Posterior cingulate gyrus (tissue), 11 donors: ENCODE data around the gene HINT3.
A peak's percentile ranks its signal among the peaks of the same experiment; 100 is the strongest.
"Not testable (repeated sequence)": the region's sequence is repeated elsewhere in the genome, so short reads cannot be mapped to it uniquely, and the experiment has no call there.

Experiments
- DNase-seq, 10 donors: peaks; one replicate each; pipeline versions ENCODE4 v3.0.0 to v3.0.0-alpha.2; 2020 to 2021; ENCODE audit warnings: mixed read lengths in 3 of 10
- intact Hi-C: fragments of 100-400 bp; cut with DNase I; formaldehyde crosslinking; loops from one replicate; pipeline ENCODE4 v1.15.1; 2023

HINT3 gene

DNA sequence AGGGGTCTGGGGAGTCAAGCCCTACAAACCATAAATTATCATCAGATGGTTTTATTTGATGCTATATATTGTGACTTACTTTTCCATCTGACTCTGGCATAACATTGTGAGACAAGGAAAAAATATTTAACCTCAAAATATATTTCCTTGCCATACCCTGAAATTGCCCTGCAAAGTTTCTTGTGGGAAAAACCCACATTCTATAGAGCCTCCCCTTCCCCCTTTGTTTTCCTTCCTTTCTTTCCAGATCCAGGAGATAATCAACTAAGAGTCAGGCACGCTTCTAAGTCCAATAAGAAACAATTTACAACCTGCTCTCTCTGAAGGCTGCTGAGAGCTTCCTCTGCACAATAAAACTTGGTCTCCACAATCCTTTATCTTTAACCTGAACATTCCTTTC is 17.5 kb upstream of the HINT3 start:
- DNase-seq: no peak
- intact Hi-C loops: no loop called here

DNA sequence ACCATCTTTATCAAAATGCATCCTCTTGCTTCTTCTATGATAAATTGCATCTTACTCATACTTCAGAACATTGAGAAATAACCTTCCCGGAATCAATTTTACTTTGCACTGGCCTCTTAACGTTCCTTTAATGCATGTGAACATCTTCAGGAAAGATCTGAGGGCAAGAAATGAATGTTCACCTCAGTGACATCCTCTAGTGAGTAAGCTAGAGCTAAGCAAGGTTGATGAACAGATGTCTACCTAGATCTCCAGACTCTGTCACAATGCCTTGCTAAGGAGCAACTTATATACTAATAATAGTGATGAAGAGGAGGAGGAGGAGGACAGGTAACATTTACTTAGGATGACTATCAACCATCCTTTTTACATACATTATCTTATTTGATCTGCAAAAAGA is 16.8 kb upstream of the HINT3 start:
- DNase-seq: no peak
- intact Hi-C loops: no loop called here

DNA sequence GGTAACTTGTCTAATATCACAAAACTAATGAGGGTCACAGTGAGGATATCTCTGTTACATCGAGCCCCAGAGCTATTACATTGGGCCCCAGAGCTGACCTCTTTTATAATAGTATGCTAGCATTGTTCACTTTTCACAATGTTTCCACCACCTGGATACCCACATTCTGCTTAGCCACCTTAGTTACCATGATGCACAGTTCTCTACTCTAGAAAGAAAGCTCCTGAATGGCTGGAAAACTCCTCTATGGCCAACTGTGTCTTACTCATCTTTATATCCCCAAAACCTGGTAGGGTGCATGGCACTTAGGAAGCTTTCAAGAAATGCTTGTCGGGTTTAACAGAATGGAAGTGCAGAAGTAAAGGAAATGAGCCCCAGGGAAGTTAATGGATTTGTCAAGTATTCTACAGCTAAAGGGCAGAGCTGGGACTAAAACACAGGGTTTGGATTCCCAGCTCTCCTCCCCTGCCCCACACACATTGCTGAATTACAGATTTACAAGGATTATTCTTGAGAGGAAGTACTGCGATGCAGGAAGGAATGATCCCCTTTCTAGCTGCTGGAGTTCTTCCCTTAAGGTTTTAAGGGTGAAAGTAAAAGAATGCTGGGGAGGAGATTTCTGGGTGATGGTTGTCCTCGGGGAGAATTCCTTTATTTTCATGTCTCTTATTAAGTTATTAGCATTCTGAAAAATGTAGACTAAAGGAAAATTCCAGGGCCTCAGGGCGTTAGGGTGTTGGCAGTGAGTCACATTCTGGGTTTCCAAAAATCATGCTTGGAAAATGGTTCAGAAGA is 16.1 kb upstream of the HINT3 start:
- no peak for DNase-seq
- intact Hi-C loops: no loop called here

DNA sequence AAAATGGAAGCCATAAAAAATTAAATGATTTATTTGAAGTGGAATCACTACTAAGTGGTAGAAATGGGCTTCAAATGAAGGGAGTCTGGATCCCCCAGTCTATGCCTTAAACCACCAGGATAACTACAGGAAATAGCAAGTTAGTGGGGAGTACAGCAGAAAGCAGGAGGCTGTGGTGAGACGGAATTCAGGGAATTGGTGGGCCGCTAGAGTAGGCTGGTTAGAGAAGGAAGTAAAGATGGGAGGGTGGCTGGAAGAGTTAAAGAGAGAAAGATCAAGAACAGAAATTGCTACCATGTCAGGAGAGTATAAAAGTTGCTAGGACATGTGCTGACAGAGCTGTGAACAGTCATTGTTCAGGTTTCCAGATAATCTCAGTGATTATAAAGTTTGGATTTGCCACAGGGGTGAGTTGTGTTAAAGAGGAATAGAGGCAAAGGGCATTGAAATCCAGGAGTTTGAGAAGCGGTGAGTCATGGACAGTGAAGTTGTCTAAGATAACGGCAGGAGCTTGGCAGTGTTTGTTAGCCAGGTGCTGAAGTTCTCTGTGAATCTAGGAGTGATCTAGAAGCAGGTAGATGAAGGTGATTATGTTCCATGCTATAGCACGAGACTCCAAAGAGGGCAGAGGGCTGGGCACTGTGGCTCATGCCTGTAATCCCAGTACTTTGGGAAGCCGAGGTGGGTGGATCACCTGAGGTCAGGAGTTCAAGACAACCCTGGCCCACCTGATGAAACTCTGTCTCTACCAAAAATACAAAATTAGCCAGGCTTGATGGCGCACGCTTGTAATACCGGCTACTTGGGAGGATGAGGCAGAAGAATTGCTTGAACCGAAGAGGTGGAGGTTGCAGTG is 13.7 kb upstream of the HINT3 start:
- DNase-seq: no peak
- intact Hi-C loops: no loop called here

DNA sequence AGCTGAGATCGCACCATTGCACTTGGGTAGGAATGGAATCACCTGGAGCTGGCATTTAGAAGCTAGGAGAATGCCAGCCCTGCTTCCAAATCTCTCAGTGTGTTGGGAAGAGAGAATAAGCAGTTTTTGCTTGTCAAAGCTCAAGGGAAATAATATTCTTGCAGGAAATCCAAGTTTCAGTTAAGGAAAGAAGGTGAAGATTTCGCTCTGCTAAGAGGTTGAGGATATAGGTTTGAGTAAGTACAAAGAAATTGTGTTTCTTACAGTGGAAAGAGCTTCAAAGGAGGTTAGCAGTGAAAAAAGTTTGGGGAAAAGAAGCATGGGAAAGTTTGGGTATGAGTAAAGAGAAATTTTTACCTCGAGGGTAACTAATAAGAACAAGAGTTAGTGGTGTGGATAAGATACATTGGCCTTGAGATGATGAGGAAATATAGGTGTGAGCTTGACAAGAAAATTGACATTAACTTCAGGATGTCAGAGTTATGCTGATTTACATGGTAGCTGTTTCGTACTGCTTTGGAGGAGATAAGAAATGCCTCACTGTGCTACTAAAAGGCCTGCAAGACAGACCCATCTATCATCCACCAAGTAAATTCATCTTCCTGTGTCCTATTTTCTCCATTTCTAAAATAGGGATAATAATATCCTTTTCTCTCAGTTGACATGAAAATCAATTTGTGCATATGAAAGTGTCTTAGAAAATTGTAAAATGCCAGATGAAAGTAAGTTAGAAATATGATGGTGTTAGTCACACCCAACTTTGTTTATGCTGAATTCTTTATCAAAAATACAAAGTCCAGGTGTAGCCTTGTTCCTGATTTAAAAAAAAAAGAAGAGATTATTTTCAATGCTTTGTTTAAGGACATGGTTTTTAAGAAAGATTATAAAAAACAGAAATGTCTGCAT is 12.8 kb upstream of the HINT3 start:
- DNase-seq: no peak
- intact Hi-C loops: no loop called here

DNA sequence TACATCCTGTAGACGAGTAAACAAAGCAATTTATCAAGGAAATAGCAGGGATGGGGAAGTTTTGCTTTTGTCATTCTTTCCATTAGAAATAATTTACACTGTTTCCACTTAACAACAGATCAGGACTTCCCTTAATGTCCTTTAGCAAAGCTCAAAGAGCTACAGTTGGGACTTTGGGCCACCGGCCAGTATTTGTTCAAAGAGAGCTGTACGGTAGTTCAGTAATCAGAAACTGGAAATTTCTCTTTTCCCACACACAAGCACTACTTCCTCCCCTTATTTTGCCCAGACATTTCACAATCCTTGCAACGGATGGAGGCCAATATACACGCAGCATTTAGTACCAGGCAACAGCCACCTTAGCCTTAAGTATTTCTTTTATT is 12.1 kb upstream of the HINT3 start:
- intact Hi-C loops: no loop called here
- DNase-seq: peak in 6 of 10 donors; percentile 20 to 83 (median 48)

DNA sequence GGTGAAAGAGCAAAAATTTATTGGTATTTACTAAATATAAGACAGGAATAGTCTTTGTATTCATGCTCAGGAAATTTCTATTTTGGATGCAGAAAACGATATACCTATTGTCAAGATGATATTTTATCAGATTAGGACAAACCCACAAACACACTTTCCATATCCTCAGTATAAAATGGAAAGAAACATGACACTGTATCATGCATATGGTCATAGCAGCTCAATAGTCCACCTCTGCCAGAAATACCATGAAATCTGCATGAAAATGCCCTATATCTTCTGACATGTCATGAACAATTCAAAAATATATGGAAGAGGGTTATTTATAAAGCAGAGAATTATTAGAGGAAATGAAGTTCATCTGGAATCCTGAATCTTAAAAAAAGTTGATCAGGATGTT is 11.7 kb upstream of the HINT3 start:
- DNase-seq: no peak
- intact Hi-C loops: no loop called here

DNA sequence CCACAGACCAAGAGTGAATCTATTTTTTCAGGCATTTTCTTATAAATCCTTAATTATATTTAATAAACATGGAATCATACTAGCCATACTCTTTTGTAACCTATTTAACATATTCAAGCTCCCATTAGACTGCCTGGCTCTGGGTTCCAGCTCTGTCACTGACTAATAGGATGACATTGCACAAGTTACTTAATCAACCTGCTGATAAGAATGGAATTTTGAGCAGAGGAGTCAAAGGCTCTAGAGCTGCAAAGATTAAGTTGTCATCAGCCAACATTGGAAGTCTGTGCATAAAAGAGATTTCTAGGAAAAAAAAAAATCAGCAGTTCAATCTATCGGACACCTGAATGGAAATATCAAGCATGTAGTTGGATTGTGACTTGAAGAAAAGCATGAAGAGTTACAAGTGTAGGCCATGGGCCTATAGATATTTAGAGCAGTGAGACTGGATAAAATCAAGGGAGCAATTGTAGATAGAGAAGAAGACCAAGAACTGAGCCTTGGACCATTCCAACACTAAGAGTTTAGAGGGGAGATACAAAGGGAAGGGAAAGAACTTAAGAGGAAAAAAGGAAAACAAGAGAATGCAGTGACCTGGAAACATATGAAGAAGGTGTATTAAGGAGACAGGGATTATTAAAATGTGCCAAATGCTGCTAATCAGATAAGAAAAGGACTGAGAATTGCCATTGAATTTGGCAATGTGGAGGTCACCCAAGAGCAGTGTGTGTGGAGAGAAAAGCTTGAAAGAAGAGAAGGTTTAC is 11.0 kb upstream of the HINT3 start:
- intact Hi-C loops: no loop called here
- no peak for DNase-seq

DNA sequence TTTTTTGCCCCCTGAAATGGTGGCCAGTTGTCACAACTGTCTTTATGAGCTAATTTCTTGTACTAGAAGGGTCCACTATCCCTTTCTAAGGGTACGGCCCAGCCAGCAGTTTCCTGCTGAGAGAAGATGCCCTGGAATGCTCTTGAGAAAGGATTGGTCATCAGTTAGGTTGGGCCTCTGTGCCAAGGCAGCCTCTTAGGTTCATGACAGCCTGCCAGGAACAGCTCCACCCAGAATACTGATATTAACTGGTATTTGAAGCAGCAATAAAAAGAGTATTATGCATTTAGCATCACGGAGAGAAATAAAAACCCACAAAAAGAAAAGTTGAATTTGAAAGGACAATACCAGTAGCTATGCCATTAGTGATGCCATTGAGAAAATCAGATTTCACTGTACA is 9.0 kb upstream of the HINT3 start:
- intact Hi-C loops: no loop called here

DNA sequence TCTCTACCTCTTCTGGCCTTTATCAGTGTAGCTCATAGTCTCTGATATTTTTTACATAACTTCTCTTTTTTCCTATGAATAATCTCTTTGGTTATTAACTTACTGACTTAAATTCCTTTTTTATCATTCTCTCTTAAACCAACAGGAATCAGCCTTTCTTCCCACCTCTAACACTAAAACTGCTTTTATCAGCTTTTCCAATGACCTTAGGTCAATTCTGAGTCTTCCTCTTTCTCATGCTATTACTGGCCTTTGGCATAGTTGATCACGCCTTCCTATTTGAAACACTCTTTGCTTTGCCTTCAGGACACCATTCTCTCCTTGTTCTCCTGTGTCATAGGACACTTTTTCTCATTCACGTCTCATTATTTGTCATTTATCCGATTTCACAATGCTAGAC is 8.1 kb upstream of the HINT3 start:
- DNase-seq: no peak
- intact Hi-C loops: no loop called here

More for the DNA sequence above, 9.0 kb upstream of the HINT3 start:
- no peak for DNase-seq

DNA sequence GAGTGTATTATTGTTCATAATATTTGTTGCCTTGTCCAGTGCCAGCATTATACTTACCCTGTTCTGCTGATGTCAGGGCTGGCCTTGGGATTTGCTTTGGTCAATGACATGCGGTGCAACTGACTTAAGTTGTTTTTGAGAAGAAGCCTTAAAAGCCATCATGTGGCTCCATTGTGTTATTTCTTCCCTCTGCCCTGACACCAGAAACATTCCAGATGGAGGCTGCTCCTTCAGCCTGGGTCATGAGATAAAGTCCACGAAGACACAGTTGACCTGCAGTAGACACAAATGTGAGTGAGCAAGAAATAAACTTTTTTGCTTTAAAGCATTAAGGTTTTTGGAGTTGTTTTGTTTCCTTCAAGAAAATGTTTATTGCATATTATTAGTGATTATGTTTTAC is 7.5 kb upstream of the HINT3 start:
- intact Hi-C loops: no loop called here

DNA sequence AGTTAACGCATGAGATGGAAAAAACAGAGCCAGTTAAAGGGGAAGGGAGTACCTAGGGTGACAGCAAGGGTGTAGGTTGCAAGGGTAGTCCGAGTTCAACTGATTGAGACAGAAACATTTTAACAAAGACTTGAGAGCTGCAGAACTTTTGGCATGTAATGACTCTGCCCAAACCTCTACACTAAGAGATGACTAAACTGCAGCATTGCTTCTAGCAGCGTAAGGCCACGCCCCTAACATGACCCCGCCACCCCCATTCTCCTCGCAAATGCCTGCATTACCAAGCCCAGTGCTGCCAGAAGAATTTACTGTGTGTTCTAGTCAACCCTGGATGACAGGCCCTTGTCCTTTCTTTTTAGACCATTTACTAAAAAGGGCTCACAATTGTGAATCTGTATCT is 6.3 kb upstream of the HINT3 start:
- no peak for DNase-seq
- intact Hi-C loops: no loop called here

More for the DNA sequence above, 7.5 kb upstream of the HINT3 start:
- no peak for DNase-seq

DNA sequence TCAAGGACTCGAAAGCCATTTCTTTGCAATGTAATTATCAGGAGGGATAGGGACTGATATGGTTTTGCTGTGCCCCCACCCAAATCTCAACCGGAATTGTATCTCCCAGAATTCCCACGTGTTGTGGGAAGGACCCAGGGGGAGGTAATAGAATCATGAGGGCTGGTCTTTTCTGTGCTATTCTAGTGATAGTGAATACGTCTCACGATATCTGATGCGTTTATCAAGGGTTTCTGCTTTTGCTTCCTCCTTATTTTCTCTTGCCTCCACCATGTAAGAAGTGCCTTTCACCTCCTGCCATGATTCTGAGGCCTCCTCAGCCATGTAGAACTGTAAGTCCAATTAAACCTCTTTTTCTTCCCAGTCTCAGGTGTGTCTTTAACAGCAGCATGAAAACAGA is 5.9 kb upstream of the HINT3 start:
- DNase-seq, intact Hi-C loops: not testable (repeated sequence)

DNA sequence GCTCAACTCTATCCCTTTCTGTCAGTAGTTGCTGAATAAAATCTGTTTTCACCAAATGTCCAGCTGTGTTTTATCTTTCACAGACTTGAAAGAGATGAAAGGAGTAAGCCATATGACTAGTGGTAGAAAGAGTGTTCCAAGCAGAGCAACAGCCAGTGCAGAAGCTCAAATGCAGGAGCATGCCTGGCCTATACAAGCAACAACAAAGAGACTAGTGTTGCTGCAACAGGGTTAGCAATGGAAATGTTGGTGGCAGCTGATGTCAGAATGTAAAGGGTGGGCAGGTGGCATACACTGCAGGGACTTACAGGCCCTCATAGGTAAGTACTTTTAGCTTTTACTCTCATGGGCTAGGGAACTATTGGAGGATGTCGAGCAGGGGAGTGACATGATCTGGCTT is 5.2 kb upstream of the HINT3 start:
- intact Hi-C loops: no loop called here

DNA sequence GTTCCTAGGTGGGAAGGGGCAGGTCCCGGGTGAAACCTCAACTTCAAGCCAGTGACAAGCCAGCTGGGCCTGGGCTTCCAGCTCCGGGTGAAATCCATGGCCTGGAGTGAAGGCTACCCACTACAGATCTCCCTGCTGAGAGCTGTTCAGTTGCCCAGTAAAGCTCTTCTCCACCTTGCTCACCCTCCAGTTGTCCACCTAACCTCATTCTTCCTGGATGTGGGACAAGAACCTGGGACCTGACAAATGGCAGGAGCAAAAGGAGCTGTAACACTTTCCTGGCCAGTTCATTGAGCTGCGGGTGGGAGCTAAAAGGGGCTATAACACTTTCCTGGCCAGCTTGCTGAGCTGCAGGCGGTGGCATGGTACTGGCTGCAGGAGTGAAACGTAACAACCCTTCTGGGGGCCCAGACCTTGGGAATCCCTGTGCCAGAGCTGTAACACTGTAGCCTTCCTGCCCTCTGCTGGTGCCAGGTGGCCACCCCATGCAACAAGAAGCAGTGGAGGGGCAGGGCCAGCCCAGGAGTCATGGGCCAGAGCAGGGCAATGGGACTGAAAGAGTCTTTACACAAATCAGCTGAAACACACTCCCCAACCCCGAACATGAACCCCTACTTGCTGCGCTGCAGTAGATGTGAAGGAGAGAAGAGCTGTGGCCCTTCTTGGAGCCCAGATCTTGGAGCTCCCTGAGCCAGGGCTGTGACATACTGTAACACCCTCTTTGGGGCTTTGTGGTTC is 3.6 kb upstream of the HINT3 start:
- intact Hi-C loops: no loop called here
- peak in 1 of 10 donors; percentile 76 for DNase-seq

More for the DNA sequence above, 5.2 kb upstream of the HINT3 start:
- no peak for DNase-seq

DNA sequence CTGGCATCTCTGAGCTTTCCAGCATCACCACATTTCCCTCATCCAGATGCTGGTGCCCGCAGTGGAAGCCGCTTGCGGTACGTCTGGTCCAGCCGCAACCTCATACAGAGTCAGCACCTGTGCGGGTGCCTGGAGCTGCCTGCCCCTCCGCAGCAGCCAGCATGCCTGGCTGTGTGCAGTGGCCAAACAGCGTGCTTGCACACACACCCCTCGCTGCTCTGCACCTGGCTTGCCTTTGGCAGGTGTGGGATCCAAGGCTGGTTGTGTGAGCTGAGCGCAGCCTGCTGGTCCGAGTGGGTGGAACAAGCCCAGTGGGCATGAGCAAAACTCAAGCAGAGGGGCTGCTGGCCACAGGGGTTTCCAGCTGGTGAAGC is 3.1 kb upstream of the HINT3 start:
- intact Hi-C loops: no loop called here
- DNase-seq: no peak

DNA sequence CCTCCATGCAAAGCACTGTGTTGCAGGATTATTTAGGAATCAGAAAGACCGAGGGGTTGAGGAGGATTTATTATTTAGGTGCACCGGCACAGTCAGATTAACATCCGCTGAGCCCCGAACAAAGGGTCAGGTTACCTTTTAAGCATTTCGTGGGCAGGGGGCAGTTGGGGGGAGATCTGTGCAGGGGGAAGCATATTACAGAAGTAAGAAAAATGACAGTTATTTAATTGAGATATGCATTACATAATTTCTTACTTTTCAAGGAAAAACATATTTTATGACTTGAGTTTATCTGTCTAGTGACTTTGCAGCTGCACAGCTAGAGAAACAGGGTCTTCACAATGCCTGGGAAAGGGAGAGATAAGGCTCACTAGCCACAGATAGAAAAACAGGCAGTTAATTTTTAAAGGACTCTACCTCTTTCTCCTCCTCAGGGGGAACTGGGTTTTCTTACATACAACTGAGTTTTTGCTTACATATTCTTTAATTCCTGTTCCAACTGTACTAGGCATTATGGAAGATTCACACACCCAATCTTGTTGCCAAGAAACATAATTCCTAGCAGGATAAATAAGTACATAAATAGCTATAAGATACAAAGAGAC is 1.7 kb upstream of the HINT3 start:
- intact Hi-C loops: loop anchor here (5.0 kb wide), 1 partner anchor 98 kb away; no protein-coding TSS in a partner anchor
- no peak for DNase-seq

DNA sequence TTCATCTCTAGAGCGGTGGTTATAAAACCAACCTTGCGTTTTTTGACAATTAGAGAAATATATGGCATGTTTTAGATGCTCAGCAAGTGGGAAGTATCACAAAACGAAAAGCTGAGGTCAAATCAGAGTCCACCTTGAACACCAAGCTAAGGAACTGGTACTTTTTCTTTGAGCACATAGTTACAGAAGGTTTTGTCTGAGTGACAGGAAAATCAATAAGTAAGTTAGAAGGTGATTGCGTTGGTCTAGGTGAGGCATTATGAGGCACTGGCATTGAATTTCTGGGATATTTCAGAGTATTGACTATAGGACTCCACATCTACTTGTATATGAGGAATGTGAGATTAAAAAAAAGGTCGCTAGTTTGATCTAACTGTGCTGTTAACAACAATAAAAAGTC is 597 bp upstream of the HINT3 start:
- no peak for DNase-seq
- intact Hi-C loops: loop anchor here (2.0 to 5.0 kb wide), 2 partner anchors 99 to 175 kb away; no protein-coding TSS in a partner anchor

DNA sequence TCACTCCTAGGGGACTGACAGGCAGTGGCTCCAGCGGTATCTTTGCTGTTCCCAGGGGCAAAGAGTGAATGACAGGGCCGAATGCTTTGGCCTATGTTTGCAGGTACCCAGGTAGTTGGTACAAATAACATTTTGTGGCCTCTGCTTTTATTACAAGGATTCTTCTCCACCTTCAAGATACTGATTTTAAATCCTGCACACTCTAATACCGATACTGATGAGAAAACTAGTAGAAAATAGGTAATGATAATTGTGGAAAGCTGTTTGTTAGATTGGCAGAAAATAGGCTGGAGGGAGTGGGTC is 772 bp downstream of the HINT3 start:
- intact Hi-C loops: loop anchor here (2.0 to 5.0 kb wide), 2 partner anchors 100 to 177 kb away; no protein-coding TSS in a partner anchor
- no peak for DNase-seq
